T-helper 2 cell treated with Interferon-gamma antibody and Interleukin-4, amounts not matched to agents 5 μg/mL and 100 μg/mL, for 36 hours (primary cell): ENCODE data around the gene FTCDNL1.

Source experiments
- DNase-seq: peaks from one replicate; pipeline ENCODE4 v3.0.0; 2021; ENCODE audit warnings: low spot score
- H3K27ac Mint-ChIP-seq: one replicate; pipeline ENCODE4 v1.8.0; 2021; ENCODE audit warnings: mild to moderate bottlenecking, mixed read lengths
- H3K27me3 Mint-ChIP-seq: one replicate; pipeline ENCODE4 v1.8.0; 2021; ENCODE audit warnings: low read depth, mixed read lengths
- H3K36me3 Mint-ChIP-seq: one replicate; pipeline ENCODE4 v1.8.0; 2021; ENCODE audit warnings: low read depth, mixed read lengths
- H3K4me1 Mint-ChIP-seq: one replicate; pipeline ENCODE4 v1.8.0; 2021; ENCODE audit warnings: low read depth, mixed read lengths
- H3K4me3 Mint-ChIP-seq: one replicate; pipeline ENCODE4 v1.8.0; 2022; ENCODE audit warnings: mild to moderate bottlenecking, moderate library complexity, mixed read lengths
- H3K9me3 Mint-ChIP-seq: one replicate; pipeline ENCODE4 v1.8.0; 2021; ENCODE audit warnings: mixed read lengths

Gene FTCDNL1

GRCh38 chr2:199850718-199851500, at the start of gene FTCDNL1:
Gene FTCDNL1, minus strand, starts transcription at chr2:199851192. Its CDS starts 2,230 bp downstream, at chr2:199848962.
- Mint-ChIP-seq H3K27me3 (peaks cover 7% of the 10 kb centered on the region), H3K4me3 (peak within 1 kb of the TSS; percentile 87), H3K36me3 (no peaks in the 10 kb centered on the region), H3K9me3 (no peaks in the 10 kb centered on the region), H3K4me1 (peaks cover 9% of the 10 kb centered on the region), H3K27ac (peak within 1 kb of the TSS; percentile 79)
- DNase-seq: peak; percentile 69

- DNase-seq: no peak
- Mint-ChIP-seq H3K9me3 (no peaks in the 10 kb centered on the region), H3K27me3 (peaks cover 23% of the 10 kb centered on the region), H3K4me1 (no peaks in the 10 kb centered on the region), H3K27ac (no peak overlapping the region), H3K36me3 (no peaks in the 10 kb centered on the region), H3K4me3 (no peak overlapping the region)
Measured at GRCh38 chr2:199896617-199897016, 45.6 kb upstream of the FTCDNL1 start.

DNA sequence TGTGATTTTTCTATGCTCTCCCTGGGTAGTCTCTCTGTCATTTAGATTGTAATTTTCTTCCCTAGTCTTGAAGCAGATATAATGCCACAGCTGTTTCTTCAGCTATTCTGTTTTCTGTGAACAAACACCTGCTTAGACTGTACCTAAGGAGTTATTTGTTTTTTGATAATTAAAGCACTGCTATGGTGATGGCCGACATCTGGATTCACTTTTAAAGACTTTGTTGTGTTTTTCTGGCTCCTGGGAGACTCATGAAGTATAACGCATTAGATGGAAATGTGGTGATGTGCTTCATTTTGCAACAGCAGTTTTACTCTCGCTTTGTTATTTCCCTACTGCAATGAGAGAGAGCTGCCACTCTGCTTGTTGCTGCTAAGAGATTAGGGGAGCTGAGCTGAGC, 44.4 kb upstream of the FTCDNL1 start:
- Mint-ChIP-seq H3K4me3 (no peak overlapping the region), H3K4me1 (no peaks in the 10 kb centered on the region), H3K27ac (no peak overlapping the region), H3K36me3 (no peaks in the 10 kb centered on the region), H3K27me3 (peaks cover 32% of the 10 kb centered on the region), H3K9me3 (no peaks in the 10 kb centered on the region)
- DNase-seq: no peak

DNA sequence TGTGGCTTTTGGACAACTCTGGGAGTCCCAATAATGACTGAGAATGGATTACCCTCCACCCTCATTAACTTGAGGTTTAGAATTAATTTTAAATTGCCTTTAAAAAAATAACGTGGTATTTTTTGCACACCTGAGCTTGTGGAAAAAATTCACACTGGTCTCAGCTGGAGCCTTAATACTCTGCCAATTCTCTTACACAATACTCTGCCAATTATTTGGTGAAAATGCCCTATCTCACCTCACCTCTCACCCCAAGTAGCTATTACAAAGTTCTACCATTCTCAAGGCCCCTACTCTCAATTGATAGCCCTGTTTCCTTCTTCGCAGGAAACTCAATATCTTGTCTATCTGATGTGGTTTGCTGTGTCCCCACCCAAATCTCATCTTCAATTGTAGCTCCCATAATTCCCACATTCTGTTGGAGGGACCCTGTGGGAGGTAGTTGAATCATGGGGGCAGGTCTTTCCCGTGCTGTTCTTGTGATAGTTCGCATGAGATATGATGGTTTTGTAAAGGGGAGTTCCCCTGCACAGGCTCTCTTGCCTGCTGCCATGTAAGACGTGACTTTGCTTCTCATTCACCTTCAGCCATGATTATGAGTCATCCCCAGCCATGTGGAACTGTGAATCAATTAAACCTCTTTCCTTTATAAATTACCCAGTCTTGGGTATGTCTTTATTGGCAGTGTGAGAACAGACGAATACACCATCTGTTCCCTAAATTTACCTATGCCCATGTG, 32.7 kb upstream of the FTCDNL1 start:
- H3K9me3 Mint-ChIP-seq: peaks cover 7% of the 10 kb centered on the region
- peaks cover 10% of the 10 kb centered on the region for H3K27me3 Mint-ChIP-seq
- DNase-seq: no peak
- H3K27ac Mint-ChIP-seq: no peak overlapping the region
- no peaks in the 10 kb centered on the region for H3K36me3 Mint-ChIP-seq
- no peaks in the 10 kb centered on the region for H3K4me1 Mint-ChIP-seq
- no peak overlapping the region for H3K4me3 Mint-ChIP-seq

DNA sequence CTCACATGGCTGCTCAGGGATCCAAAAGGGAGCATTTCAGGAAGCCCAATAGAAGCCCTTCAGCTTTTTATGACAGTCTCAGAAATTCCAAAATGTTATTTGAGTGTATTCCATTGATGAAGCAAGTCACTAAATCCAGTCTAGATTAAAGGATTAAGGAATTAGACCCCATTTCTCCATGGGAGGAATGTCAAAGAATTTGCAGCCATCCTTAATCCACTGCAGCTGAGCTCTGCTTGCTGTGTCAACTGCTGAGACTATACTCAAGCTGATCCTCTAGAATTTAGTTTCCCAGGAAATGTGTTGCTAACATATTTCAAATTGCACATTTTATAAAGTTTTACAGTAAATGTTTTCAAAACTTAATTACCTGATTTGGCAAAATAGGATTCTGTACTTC, 31.7 kb upstream of the FTCDNL1 start:
- Mint-ChIP-seq H3K27ac (no peak overlapping the region), H3K36me3 (no peaks in the 10 kb centered on the region), H3K9me3 (peaks cover 7% of the 10 kb centered on the region), H3K4me1 (no peaks in the 10 kb centered on the region), H3K27me3 (peaks cover 10% of the 10 kb centered on the region), H3K4me3 (no peak overlapping the region)
- DNase-seq: no peak

DNA sequence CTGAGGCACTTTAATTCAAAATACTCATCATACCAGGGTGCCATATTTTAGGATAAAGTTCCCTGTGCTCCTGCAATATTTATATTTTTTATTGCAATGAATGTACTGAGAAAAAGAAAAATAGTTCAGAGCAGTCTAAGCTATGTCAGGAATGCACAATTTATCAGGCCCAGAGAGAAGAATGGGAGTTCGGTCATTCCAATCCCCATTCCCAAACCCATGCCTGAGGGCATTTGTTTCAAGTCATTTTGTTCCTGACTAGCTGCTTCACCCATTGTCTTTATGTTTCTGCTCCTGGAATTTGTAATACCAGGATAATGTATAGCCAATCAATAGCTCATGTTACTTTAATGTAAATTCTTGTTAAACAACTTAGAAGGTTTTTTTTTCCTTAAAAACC, 24.4 kb upstream of the FTCDNL1 start:
- DNase-seq: no peak
- Mint-ChIP-seq H3K27me3 (peaks cover 14% of the 10 kb centered on the region), H3K4me3 (no peak overlapping the region), H3K4me1 (no peaks in the 10 kb centered on the region), H3K36me3 (no peaks in the 10 kb centered on the region), H3K27ac (no peak overlapping the region), H3K9me3 (peaks cover 15% of the 10 kb centered on the region)

GRCh38 chr2:199874209-199874608, 23.2 kb upstream of the FTCDNL1 start:
- Mint-ChIP-seq H3K36me3 (no peaks in the 10 kb centered on the region), H3K9me3 (peaks cover 15% of the 10 kb centered on the region), H3K4me1 (no peaks in the 10 kb centered on the region), H3K27me3 (peaks cover 21% of the 10 kb centered on the region), H3K4me3 (no peak overlapping the region), H3K27ac (no peak overlapping the region)
- no peak for DNase-seq

- Mint-ChIP-seq H3K27ac (no peak overlapping the region), H3K27me3 (peaks cover 39% of the 10 kb centered on the region), H3K4me1 (no peaks in the 10 kb centered on the region), H3K36me3 (no peaks in the 10 kb centered on the region), H3K9me3 (peaks cover 15% of the 10 kb centered on the region), H3K4me3 (no peak overlapping the region)
- no peak for DNase-seq
Measured at GRCh38 chr2:199870581-199870980, 19.6 kb upstream of the FTCDNL1 start.

DNA sequence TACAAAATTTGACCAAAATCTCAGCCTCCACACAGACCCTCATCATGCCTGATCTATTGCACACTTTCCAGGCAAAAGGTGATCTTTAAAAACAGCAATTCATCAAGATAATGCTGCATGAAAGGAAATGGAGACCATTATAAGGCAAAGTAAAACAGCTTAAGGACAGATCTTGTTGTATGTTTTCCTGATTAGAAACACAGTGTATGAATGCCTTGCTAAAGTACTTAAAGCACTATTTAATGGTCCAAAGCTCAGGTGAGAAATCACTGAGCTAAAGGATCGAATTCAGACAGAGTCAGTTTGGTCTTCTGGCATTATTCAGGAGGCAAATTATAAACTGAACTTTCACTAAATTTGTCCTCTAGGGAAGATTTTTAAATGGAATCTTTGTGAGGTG, 18.7 kb upstream of the FTCDNL1 start:
- H3K36me3 Mint-ChIP-seq: no peaks in the 10 kb centered on the region
- no peaks in the 10 kb centered on the region for H3K4me1 Mint-ChIP-seq
- H3K9me3 Mint-ChIP-seq: peaks cover 9% of the 10 kb centered on the region
- peaks cover 45% of the 10 kb centered on the region for H3K27me3 Mint-ChIP-seq
- DNase-seq: no peak
- no peak overlapping the region for H3K27ac Mint-ChIP-seq
- no peak overlapping the region for H3K4me3 Mint-ChIP-seq

DNA sequence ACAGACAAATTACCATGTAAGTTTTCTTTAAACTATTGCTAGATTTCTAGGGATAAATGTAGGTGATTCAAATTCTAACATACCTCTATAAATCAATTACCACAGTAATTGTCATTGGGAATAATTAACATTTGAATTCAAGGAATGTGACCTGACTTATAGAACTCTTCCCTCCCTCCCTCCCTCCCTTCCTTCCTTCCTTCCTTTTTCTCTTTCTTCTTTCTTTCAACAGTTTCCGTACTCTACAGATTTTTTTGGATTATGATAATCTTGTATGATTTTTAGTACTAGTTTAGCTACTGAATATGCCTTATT, 18.2 kb upstream of the FTCDNL1 start:
- no peak overlapping the region for H3K27ac Mint-ChIP-seq
- H3K9me3 Mint-ChIP-seq: peaks cover 4% of the 10 kb centered on the region
- peaks cover 44% of the 10 kb centered on the region for H3K27me3 Mint-ChIP-seq
- H3K4me3 Mint-ChIP-seq: no peak overlapping the region
- no peaks in the 10 kb centered on the region for H3K36me3 Mint-ChIP-seq
- DNase-seq: no peak
- no peaks in the 10 kb centered on the region for H3K4me1 Mint-ChIP-seq

- Mint-ChIP-seq H3K36me3 (no peaks in the 10 kb centered on the region), H3K4me3 (no peak overlapping the region), H3K27ac (no peak overlapping the region), H3K9me3 (no peaks in the 10 kb centered on the region), H3K27me3 (peaks cover 45% of the 10 kb centered on the region), H3K4me1 (no peaks in the 10 kb centered on the region)
- DNase-seq: no peak
Measured at GRCh38 chr2:199868431-199869226, 17.6 kb upstream of the FTCDNL1 start.

GRCh38 chr2:199865905-199866304, 14.9 kb upstream of the FTCDNL1 start:
- no peaks in the 10 kb centered on the region for H3K4me1 Mint-ChIP-seq
- H3K27me3 Mint-ChIP-seq: peaks cover 57% of the 10 kb centered on the region
- H3K27ac Mint-ChIP-seq: no peak overlapping the region
- no peaks in the 10 kb centered on the region for H3K9me3 Mint-ChIP-seq
- H3K4me3 Mint-ChIP-seq: no peak overlapping the region
- no peaks in the 10 kb centered on the region for H3K36me3 Mint-ChIP-seq
- no peak for DNase-seq

DNA sequence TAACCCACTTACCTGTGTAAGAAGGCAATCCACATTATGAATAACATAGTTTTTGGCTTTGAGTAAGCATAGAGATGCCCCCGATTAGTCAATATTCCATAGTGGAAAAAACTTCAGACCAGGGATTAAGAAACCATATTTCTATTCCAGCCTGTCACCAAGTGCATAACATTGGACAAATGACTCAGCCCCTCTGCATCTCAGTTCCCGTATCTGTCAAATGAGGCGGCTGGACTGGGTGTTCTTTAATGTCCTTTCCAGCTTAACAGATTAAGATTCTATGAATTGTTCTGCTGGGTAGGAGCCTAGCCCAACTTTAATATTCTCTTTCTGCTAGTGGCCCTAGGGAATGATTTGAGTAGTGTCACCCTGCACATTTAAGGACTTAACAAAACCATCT, 11.8 kb upstream of the FTCDNL1 start:
- no peaks in the 10 kb centered on the region for H3K4me1 Mint-ChIP-seq
- no peaks in the 10 kb centered on the region for H3K36me3 Mint-ChIP-seq
- peaks cover 41% of the 10 kb centered on the region for H3K27me3 Mint-ChIP-seq
- H3K9me3 Mint-ChIP-seq: no peaks in the 10 kb centered on the region
- no peak overlapping the region for H3K4me3 Mint-ChIP-seq
- no peak for DNase-seq
- no peak overlapping the region for H3K27ac Mint-ChIP-seq

DNA sequence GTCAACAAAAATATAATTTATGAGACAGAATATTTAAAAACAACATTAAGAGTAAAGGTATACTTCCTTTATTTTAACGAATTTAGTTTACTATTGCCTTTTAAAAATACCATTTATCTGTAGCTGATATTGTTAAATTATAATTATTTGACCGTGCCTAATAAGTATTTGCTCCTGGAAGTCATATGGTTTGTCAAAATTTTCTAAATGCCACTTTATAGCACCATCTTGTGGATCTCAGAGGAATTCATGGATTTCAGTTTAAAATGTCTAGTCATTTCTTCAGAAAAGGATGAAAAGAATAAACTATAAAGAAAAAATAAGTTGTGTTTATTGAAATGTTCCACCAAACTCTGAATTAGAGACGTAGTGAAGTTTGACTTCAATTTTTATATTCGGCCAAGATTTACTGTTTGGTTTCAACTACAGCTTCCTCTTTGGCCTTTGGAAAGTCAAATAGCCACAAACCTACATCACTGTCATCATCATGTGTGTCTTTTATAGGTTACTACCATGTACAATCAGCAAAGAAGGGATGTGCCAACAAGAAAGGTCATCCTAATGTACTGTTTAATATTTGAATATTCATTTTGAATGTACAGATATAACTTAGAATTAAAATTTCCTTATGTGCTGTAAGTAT, 10.3 kb upstream of the FTCDNL1 start:
- peaks cover 45% of the 10 kb centered on the region for H3K27me3 Mint-ChIP-seq
- no peaks in the 10 kb centered on the region for H3K4me1 Mint-ChIP-seq
- no peak for DNase-seq
- H3K36me3 Mint-ChIP-seq: no peaks in the 10 kb centered on the region
- no peak overlapping the region for H3K27ac Mint-ChIP-seq
- no peaks in the 10 kb centered on the region for H3K9me3 Mint-ChIP-seq
- H3K4me3 Mint-ChIP-seq: no peak overlapping the region
